Measurements from ENCODE around the gene AMHR2.

AMHR2 gene

DNA sequence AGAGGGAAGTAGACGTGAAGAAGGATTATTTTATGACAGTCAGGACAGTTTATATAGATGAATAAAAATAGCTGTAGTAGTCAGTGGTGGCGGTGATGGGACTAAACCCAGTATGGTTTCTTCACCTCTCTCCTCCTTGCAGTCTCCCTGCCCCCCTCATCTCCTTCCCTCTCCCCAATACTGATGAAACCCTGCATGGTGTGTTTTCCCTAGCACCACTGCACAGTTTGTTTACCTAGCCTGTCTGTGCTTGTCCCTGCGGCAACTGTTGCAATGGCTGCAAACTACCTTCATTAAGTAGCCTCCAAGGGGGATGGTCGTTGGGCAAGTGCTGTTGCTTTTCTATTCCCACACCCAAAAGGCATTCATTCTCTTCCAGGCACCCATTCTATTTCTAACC is 43.0 kb downstream of the AMHR2 start:
- H3K4me3 ChIP-seq (ENCODE audit: low read depth, low read length) = no peak overlapping the region
- no peak for DNase-seq (ENCODE audit: low read depth)
- TF ChIP-seq, protein P1, sequence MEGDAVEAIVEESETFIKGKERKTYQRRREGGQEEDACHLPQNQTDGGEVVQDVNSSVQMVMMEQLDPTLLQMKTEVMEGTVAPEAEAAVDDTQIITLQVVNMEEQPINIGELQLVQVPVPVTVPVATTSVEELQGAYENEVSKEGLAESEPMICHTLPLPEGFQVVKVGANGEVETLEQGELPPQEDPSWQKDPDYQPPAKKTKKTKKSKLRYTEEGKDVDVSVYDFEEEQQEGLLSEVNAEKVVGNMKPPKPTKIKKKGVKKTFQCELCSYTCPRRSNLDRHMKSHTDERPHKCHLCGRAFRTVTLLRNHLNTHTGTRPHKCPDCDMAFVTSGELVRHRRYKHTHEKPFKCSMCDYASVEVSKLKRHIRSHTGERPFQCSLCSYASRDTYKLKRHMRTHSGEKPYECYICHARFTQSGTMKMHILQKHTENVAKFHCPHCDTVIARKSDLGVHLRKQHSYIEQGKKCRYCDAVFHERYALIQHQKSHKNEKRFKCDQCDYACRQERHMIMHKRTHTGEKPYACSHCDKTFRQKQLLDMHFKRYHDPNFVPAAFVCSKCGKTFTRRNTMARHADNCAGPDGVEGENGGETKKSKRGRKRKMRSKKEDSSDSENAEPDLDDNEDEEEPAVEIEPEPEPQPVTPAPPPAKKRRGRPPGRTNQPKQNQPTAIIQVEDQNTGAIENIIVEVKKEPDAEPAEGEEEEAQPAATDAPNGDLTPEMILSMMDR (IDR thresholded peaks at IDR 0.05; ENCODE audit: low read depth, low read length, missing control alignments) = no peak

DNA sequence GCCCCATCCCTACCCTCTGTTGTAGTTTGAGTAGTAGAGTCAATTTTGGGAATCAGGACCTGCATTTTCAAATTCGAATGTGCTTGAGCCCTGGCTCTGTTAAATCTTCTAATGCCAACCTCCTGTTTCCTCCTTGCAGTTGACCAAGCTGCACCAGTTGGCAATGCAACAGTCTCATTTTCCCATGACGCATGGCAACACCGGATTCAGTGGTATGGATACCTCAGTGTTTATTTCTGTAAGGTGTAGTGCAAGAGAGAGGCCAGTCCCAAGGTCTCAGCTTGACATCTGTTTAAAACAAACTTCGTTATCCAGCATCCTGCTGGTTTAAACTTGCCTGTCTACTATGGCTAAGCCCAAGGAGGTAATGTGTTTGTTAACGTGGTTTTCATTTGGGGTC is 43.4 kb downstream of the AMHR2 start:
- H3K4me3 ChIP-seq (ENCODE audit: low read depth, low read length) = no peak overlapping the region
- TF ChIP-seq, protein P1 (IDR thresholded peaks at IDR 0.05; ENCODE audit: low read depth, low read length, missing control alignments) = no peak
- DNase-seq (ENCODE audit: low read depth) = no peak

DNA sequence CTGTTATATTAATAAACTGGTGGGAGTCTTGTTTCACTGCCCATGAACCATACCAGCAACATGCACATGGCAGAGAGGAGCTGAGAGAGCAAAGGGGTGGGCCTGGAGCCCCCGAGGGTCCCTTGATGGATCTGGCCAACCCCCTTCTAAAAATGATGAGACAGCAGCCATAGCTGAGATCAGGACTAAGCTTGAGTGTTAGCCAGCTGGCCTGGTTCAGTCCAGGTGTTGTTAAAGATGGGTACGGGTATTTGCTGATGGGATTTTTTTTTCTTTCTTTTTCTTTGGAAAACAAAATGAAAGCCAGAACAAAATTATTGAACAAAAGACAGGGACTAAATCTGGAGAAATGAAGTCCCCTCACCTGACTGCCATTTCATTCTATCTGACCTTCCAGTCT is 44.2 kb downstream of the AMHR2 start:
- TF ChIP-seq, protein P1 (IDR thresholded peaks at IDR 0.05; ENCODE audit: low read depth, low read length, missing control alignments) = no peak
- no peak for DNase-seq (ENCODE audit: low read depth)
- H3K4me3 ChIP-seq (ENCODE audit: low read depth, low read length) = no peak overlapping the region

DNA sequence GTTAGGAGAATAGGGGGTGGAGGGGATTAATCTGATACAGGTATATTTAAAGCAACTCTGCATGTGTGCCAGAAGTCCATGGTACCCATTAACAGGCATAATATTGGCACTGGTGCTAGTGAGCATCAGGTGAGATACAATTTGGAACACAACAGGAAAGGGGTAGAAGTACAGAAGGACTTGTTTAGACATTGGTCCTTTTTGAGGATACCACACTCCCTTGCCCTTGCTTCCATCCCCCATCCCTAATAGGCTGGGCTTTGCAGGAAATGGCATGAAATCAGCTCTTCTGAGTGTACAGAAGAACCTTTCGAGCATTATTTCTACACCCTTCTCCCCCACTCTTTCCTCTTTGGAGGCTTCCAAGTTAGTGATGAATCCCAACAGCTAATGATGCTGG is 44.6 kb downstream of the AMHR2 start:
- DNase-seq (ENCODE audit: low read depth) = no peak
- TF ChIP-seq, protein P1 (IDR thresholded peaks at IDR 0.05; ENCODE audit: low read depth, low read length, missing control alignments) = no peak
- H3K4me3 ChIP-seq (ENCODE audit: low read depth, low read length) = no peak overlapping the region

DNA sequence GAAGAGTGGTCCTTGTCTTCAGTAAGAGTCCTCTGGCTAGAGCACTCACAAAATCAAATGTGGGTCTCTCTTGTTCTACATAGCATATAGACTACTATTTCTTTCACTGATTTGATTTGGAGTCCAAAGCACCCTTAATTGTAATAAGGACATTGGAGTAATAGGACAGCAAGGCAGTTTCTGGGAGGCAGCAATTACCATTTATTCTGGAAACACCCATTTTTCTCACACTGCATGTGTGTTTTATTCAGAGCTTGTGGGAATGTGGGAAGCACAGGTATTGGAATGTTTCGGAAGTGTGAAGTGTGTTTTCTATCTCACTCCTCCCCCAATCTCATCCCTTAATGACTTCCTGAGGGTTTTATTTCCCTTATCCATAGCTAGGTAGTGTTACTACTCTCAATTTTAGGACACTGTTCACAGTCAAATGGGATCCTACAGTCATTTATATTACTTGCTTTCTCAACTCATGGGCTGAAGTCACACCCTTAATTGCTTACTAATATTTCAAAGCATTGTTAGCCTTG is 48.5 kb downstream of the AMHR2 start:
- DNase-seq (ENCODE audit: low read depth) = no peak
- no peak overlapping the region for H3K4me3 ChIP-seq (ENCODE audit: low read depth, low read length)
- TF ChIP-seq, protein P1 (IDR thresholded peaks at IDR 0.05; ENCODE audit: low read depth, low read length, missing control alignments) = no peak

DNA sequence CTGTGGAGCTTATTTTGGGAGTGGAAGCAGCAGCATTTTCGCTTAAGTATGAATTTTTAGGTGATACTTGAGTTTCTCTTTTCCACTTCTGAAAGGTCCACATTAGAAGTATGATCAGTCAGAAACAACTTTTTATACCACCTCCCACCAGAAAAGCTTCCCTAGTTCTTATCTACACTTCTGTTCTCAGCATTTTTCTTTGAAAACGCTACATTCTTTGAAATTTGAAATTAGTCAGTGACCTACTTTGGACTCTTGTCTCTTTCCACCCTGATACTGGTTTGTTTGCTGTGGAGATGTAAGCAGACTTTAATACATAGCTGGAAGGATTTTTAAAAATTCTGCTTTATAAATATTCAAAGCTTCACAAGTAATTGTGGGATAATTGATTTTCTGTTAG is 50.4 kb downstream of the AMHR2 start:
- TF ChIP-seq, protein P1 (IDR thresholded peaks at IDR 0.05; ENCODE audit: low read depth, low read length, missing control alignments) = no peak
- no peak for DNase-seq (ENCODE audit: low read depth)
- no peak overlapping the region for H3K4me3 ChIP-seq (ENCODE audit: low read depth, low read length)

DNA sequence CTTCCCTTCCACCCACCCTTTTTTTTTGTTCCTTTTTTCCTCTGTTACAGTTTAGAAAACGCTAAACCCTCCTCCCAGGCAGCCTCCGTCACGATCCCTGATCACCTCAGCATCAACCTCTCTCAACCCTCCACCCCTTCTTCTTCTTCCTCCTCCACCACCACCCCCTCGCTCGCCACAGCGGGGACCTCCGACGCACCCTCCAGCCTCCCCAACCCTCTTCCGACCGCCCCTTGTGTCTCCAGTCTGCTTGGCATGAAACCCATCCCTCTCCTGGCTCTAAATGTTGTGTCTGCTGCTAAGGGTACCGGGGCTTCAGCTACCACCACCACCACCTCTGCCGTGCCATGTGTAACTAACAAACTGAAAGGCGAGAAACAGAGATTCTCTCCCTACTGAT is 51.2 kb downstream of the AMHR2 start:
- TF ChIP-seq, protein P1 (IDR thresholded peaks at IDR 0.05; ENCODE audit: low read depth, low read length, missing control alignments) = no peak

More for the DNA sequence above, 51.2 kb downstream of the AMHR2 start:
- no peak for DNase-seq (ENCODE audit: low read depth)
- no peak overlapping the region for H3K4me3 ChIP-seq (ENCODE audit: low read depth, low read length)
